ENCODE measurements around the gene TRIM25.
"Not testable (repeated sequence)": the region's sequence is repeated elsewhere in the genome, so short reads cannot be mapped to it uniquely, and the experiment has no call there.

TRIM25 gene, protein sequence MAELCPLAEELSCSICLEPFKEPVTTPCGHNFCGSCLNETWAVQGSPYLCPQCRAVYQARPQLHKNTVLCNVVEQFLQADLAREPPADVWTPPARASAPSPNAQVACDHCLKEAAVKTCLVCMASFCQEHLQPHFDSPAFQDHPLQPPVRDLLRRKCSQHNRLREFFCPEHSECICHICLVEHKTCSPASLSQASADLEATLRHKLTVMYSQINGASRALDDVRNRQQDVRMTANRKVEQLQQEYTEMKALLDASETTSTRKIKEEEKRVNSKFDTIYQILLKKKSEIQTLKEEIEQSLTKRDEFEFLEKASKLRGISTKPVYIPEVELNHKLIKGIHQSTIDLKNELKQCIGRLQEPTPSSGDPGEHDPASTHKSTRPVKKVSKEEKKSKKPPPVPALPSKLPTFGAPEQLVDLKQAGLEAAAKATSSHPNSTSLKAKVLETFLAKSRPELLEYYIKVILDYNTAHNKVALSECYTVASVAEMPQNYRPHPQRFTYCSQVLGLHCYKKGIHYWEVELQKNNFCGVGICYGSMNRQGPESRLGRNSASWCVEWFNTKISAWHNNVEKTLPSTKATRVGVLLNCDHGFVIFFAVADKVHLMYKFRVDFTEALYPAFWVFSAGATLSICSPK

DNA sequence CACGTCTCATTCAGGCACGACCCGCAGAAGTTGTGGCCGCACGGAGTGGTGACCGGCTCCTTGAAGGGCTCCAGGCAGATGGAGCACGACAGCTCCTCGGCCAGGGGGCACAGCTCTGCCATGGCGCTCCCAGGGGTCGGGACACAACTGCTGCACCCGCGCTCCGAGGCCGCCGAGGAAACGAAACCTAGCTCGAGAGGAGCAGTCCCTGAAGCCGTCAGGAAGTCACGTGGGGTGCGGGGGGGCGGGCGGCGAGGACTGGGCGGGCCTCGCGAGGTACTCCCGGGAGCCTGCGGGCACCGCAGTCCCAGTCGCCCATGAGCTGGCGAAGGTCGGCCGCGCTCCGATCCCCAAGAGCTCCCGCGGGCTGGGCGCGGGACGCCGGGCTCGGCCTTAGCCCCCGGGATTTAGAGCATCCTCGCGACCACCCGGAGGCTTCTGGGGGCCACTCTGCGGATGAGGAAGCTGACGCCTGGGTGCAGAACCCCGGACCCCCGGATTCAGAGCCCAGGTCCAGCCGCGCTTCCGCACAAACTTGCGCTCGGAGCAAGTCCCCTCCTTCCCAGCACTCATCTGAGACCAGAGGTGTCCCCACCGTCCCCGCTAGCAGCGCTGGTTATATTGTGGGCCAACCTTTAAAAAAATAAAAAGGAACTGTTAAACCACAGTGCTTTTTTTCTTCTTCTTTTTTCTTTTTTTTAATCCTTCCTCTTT lies at the start of gene TRIM25:
Gene TRIM25 (minus strand): TSS at position 183 of the 714 bp plus-strand sequence. CDS start 61 bp downstream, at position 122.
- DNase-seq, result peak; percentile 52

- peak; percentile 61 for DNase-seq
Observed at GRCh38 chr17:56960596-56961538, 47.0 kb upstream of the TRIM25 start, which contains the start of gene COIL. Gene COIL, minus strand, starts transcription at chr17:56961050. Its CDS starts 31 bp downstream, at chr17:56961019.

DNA sequence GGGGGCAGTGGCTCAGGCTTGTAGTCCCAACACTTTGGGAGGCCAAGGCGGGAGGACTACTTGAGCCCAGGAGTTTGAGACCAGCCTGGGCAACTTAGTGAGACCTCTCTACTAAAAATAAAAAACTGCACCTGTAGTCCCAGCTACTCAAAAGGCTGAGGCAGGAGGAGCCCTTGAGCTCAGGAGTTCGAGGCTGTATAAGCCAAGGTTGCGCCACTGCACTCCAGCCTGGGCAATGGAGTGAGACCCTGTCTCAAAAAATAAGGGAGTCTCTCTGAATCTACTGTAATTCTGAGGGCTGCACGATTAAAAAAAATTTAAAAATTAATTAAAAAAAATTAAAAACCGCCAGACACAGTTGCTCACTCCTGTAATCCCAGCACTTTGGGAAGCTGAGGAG lies 43.1 kb upstream of the TRIM25 start:
- DNase-seq, result no peak

DNA sequence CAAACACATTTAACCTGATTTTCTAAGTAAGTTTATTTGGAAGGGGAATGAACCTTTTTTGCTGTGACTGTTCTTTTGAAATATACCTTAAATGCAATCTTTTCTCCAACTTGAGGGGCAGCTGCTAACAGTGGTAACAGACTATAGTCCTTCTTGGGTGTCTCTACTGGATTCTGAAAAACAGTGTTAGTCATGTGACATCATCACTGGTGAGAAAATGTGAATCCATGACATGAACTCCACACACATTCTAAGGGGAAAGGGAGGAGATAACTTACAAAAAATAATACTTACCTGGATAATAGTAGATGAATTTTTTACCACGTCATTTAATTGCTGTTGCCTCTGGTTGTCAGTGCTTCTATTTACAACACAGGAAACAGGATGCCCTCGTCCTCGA lies 35.7 kb upstream of the TRIM25 start:
- DNase-seq, result no peak

- DNase-seq, result no peak
Observed at GRCh38 chr17:56948491-56948890, 34.6 kb upstream of the TRIM25 start.

DNA sequence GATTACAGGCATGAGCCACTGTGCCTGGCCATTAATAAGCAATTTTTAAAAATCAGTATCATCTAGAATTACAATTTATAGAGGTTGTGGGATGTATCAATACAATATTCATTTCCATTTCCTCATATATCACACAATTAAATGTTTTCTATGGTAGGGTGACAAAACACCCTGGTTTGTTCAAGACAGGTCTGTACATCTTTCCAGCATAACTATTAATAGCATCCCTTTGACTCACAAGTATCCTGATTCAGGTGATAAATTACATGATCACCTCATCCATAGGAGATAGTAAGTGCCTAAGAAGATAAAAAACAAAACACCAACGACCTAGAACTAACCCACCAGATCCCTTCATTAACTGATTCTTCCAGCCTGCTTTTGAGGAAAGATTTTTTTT lies 33.9 kb upstream of the TRIM25 start:
- no peak for DNase-seq

DNA sequence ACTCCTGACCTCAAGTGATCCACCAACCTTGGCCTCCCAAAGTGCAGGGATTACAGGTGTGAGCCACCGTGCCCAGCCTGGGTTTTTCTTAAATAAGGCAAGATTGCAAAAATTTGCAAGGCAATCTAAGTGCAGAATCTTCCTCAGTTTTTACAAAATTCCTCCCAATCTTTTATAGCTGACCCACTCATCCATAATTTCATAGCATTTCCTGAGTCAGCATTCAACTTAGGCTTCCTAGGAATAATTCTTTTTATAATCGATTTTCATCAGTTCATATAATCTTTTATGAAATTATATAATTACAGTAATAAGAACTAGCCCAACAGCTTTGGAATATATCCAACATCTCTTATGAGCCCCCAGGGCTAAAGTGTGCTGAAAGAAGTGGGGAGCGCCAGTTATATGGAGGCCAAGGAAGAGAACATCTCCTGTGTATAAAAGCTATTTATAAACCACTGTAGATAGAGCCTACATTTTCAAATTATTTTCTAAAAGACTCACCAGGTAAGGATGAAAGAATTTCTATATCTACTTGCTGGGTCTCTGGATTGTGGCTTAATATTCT lies 32.2 kb upstream of the TRIM25 start:
- no peak for DNase-seq

DNA sequence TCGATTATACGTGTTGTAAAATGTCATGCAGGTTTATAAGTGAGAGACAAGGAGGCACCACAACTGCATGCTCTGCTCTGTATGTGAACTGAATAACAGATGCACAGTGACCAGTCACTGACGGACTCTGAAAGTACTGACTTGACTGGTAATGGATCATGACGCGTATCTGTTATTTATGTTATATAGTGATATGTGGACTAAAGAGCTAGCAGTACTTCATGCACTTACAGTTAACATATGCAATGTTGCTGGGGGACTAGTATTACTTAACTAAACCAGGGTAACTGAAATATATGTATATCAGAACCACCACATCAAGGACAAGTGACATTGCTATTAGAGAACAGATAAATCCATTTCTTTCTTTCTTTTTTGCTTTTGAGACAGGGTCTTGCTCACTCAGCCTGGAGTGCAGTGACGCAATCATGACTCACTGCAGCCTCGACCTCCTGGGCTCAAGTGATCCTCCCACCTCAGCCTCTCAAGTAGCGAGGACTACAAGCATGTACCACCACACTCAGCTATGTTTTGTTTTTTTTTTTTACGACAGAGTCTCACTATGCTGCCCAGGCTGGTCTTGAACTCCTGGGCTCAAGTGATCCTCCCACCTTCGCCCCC lies 29.8 kb upstream of the TRIM25 start:
- DNase-seq, result no peak

DNA sequence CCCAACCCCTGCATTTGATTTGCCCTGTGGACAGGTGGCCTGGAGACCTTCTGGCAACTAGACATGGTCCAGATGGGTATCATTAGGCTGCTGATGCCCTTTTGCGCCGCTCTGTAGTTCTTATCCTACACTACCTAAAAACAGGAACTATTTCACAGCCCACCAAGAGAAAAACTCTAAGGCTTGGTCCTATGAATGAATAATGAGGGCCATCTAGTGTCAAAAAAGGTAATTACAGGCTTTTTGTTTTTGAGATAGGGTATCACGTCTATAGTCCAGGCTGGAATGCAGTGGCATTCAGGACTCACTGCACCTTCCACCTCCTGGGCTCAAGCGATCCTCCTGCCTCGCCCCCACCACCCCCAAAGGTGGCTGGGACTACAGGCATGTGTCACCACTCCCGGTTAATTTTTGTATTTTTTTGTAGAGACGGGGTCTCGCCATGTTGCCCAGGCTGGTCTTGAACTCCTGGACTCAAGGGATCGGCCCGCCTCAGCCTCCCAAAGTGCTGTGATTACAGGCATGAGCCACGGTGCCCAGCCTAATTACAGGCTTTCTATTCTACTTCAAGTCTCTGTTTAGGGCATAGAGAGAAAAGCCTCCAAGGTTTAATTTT lies 26.1 kb upstream of the TRIM25 start:
- no peak for DNase-seq

DNA sequence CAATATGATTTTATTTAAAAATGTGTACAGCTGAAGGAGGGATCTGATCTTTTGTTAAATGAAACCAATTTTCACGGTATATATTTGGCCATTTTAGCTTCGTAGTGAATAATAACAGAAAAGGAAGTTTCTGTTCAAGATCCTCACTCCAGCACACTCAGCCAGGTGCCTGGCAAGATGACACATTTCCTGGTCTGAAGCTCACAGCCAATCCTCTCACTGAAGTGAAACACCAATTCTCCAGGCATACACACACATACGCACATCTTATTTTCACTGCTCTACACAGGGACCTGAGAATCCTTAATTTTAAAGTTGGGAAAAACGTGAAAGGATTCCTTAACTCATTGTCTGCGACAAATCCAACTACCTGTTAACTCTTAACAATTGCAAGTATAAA lies 24.4 kb upstream of the TRIM25 start:
- DNase-seq, result not testable (repeated sequence)

DNA sequence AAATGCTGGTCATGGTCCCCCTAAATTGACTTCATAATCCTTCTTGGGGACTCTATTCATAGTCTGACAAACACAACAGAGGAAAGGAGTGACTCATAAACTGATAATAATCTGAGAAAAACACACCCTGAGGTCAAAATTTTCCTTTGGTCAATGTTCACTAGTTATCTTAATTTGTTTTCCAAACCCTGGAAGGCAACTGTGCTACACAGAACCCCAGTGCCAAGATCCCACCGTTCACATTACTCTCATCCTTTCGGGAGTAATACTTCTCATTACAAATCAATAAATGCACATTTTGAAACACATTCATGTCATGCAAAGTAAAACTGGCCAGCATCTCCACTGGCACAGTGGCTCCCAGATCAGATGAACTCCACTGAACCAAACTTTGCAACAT lies 23.8 kb upstream of the TRIM25 start:
- no peak for DNase-seq

- DNase-seq, result no peak
Observed at GRCh38 chr17:56936697-56937322, 23.0 kb upstream of the TRIM25 start.

DNA sequence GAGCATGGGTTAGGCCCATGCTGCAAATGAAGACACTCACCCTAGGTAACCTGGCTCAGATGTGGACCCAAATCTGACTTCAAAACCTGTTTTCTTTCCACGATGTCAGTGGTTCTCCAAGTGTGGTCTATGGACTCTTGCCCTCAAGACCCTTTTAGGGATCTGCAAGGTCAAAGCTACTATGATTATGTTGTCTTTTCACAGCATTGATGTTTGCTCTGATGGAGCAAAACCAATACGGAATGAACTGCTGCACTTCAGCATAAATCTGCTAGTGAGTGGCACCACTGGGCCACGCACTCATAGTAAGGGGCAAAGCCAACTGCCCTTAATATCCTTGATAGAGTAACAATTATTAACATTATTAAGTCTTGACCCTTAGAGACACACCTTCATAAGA lies 21.6 kb upstream of the TRIM25 start:
- DNase-seq, result no peak

DNA sequence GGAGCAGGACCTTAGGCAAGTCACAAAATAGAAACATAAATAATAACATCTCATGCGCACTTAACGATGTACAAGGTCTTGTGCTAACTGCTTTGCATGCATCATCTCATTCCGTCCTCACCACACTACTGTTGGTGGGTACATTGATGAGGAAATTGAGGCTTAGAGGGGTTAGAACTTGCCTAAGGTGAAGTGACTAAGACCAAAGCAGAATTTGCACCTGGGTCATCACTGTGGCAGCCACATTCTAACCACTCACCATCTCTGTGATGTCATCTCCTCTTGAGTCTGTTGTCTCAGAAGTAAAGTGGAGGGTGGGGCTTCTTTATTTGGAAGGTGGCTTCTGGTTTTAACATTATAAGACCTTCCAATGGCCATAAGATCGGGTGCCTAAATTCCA lies 20.4 kb upstream of the TRIM25 start:
- DNase-seq, result no peak

- no peak for DNase-seq
Observed at GRCh38 chr17:56933868-56934267, 20.0 kb upstream of the TRIM25 start.

DNA sequence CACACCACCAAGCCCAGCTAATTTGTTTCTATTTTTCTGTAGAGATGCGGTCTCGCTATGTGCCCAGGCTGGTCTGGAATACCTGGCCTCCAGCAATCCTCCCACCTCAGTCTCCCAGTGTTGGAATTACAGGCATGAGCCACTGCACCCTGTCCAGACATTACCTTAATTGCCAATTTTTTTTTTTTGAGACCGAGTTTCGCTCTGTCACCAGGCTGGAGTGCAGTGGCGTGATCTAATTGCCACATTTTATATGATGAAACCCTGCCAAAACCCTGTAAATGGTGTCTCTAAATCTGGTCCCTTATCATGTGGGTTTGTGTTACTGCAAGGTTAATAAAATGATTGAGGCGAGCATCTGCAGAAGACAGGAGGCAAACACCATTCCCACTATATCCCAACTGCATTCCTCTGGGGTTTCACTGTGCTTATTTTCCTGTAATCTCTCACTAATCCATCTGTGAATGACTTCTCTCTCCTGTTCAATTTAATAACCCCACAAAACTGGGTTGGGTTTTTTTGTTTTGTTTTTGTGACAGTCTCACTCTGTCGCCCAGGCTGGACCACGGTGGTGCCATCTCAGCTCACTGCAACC lies 19.4 kb upstream of the TRIM25 start:
- no peak for DNase-seq

DNA sequence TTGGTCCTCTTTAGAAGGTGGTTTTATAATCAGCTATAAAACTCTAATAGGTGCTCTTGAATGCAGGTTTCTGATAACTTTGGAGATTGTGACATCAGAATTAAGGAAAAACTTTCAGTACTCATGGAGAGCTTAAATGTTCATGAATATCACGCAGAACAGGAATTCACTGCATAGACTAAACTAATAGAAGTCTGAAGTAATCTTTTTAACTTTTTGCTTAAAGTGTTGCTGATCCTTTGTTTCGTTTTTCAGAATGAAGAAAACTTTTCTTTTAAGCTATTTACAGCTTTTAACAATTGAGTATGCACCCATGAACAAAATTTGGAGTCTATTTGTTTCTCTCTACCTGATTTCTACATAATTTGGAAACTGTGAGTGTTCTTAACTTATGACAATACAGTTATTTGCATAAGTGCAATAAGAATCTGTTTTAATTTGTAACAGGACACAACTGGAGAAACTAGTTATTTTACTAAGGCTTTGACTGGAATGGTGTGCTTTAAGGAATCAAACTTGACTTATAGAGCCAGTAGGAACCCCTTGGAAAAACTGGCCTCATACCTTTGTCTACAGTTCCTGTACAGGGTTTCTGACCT lies 17.0 kb upstream of the TRIM25 start:
- DNase-seq, result no peak

- no peak for DNase-seq
Observed at GRCh38 chr17:56929362-56929969, 15.6 kb upstream of the TRIM25 start.

DNA sequence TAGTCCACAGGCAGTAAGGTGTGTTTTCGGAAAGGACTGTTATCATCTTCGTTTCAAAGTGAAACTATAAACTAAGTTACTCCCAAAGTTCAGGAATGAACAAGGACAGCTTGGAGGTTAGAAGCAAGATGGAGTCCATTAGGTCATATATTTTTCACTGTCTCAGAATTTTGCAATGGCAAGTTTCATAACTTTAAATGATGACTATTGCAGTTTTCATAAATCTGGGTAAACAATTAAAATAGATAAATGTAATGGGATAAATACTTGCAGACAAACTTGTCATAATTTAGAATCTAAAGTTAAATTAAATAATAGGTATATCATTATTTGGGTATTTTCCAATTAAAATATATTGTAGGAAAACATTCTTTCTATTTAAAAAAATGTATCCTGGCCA lies 14.7 kb upstream of the TRIM25 start:
- no peak for DNase-seq

DNA sequence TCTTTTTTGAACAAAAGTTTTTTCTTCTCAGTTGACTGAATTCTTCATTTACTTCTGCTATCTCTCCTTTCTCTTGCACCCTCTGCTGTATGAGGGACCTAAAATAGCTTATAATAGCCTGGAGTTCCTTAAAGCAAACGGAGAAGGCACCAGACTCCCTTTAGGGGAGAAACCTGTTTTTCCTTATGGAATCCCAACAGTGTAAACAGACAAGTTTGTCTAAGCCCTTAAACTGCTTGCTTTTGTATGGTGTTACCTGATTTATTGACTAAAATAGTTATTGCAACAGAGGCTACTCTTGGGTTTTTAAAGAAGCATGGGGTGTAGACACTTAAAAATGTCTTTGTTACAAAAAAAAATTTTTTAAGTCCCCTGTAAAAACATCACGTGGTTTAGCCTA lies 12.9 kb upstream of the TRIM25 start:
- DNase-seq, result no peak

Measured in DMS79 (cell line).